ENCODE measurements around the gene GRK4.
"Not testable (repeated sequence)": the region's sequence is repeated elsewhere in the genome, so short reads cannot be mapped to it uniquely, and the experiment has no call there.

Gene GRK4

GRCh38 chr4:2942532-2943363 lies 20.6 kb upstream of the GRK4 start:
- DNase-seq, result no peak

- DNase-seq, result no peak
Observed at GRCh38 chr4:2943364-2944090, 19.8 kb upstream of the GRK4 start.

GRCh38 chr4:2944091-2944482 lies 19.3 kb upstream of the GRK4 start:
- DNase-seq, result no peak

- no peak for DNase-seq
Observed at GRCh38 chr4:2944586-2945526, 18.5 kb upstream of the GRK4 start.

GRCh38 chr4:2945619-2946604 lies 17.5 kb upstream of the GRK4 start:
- not testable (repeated sequence) for DNase-seq

- no peak for DNase-seq
Observed at GRCh38 chr4:2946812-2947600, 16.4 kb upstream of the GRK4 start.

- no peak for DNase-seq
Observed at GRCh38 chr4:2947926-2948325, 15.4 kb upstream of the GRK4 start.

- no peak for DNase-seq
Observed at GRCh38 chr4:2948895-2949781, 14.2 kb upstream of the GRK4 start.

GRCh38 chr4:2949782-2950125 lies 13.6 kb upstream of the GRK4 start:
- no peak for DNase-seq

GRCh38 chr4:2950221-2950989 lies 13.0 kb upstream of the GRK4 start:
- no peak for DNase-seq

GRCh38 chr4:2953496-2953895 lies 9.9 kb upstream of the GRK4 start:
- no peak for DNase-seq

- no peak for DNase-seq
Observed at GRCh38 chr4:2954358-2955185, 8.8 kb upstream of the GRK4 start.

- not testable (repeated sequence) for DNase-seq
Observed at GRCh38 chr4:2955186-2956044, 8.0 kb upstream of the GRK4 start.

- no peak for DNase-seq
Observed at GRCh38 chr4:2958446-2958845, 4.9 kb upstream of the GRK4 start.

GRCh38 chr4:2960450-2960849 lies 2.9 kb upstream of the GRK4 start:
- not testable (repeated sequence) for DNase-seq

GRCh38 chr4:2961421-2961810 lies 2.0 kb upstream of the GRK4 start:
- DNase-seq, result no peak

- DNase-seq, result no peak
Observed at GRCh38 chr4:2961811-2962441, 1.4 kb upstream of the GRK4 start.
